ENCODE results near the gene SV2C. TPM values are rescaled to one million over a fixed set of nuclear protein-coding genes. Genes with fewer than 3 reads are reported as not detected.

Gene SV2C
- total RNA-seq, 1 donor from 2014 or later, result not detected

GRCh38 chr5:76194340-76194739, 111.2 kb downstream of the SV2C start:
- Mint-ChIP-seq H3K27ac (ENCODE audit: unreplicated experiment) (no peak overlapping the region), H3K4me3 (ENCODE audit: unreplicated experiment) (no peak overlapping the region), H3K9me3 (ENCODE audit: unreplicated experiment) (no peaks in the 10 kb centered on the region), H3K4me1 (ENCODE audit: unreplicated experiment) (peaks cover 3% of the 10 kb centered on the region), H3K36me3 (ENCODE audit: unreplicated experiment) (no peaks in the 10 kb centered on the region), H3K27me3 (ENCODE audit: unreplicated experiment) (peaks cover 31% of the 10 kb centered on the region)
- DNase-seq (ENCODE audit: extremely low spot score, unreplicated experiment), result no peak
- TF ChIP-seq CTCF (IDR thresholded peaks at IDR 0.05), result no peak

- no peak for DNase-seq (ENCODE audit: extremely low spot score, unreplicated experiment)
- H3K9me3 Mint-ChIP-seq (ENCODE audit: unreplicated experiment), result no peaks in the 10 kb centered on the region
- H3K27me3 Mint-ChIP-seq (ENCODE audit: unreplicated experiment), result peaks cover 22% of the 10 kb centered on the region
- peaks cover 4% of the 10 kb centered on the region for H3K4me1 Mint-ChIP-seq (ENCODE audit: unreplicated experiment)
- no peak overlapping the region for H3K27ac Mint-ChIP-seq (ENCODE audit: unreplicated experiment)
- no peak overlapping the region for H3K4me3 Mint-ChIP-seq (ENCODE audit: unreplicated experiment)
- TF ChIP-seq CTCF (IDR thresholded peaks at IDR 0.05), result no peak
- H3K36me3 Mint-ChIP-seq (ENCODE audit: unreplicated experiment), result no peaks in the 10 kb centered on the region
Measured at GRCh38 chr5:76196457-76196856, 113.3 kb downstream of the SV2C start.

GRCh38 chr5:76196886-76197489, 113.8 kb downstream of the SV2C start:
- Mint-ChIP-seq H3K27me3 (ENCODE audit: unreplicated experiment) (peaks cover 22% of the 10 kb centered on the region), H3K9me3 (ENCODE audit: unreplicated experiment) (no peaks in the 10 kb centered on the region)
- TF ChIP-seq CTCF (IDR thresholded peaks at IDR 0.05), result no peak

GRCh38 chr5:76197726-76198125, 114.5 kb downstream of the SV2C start:
- Mint-ChIP-seq H3K36me3 (ENCODE audit: unreplicated experiment) (no peaks in the 10 kb centered on the region), H3K9me3 (ENCODE audit: unreplicated experiment) (no peaks in the 10 kb centered on the region), H3K4me3 (ENCODE audit: unreplicated experiment) (no peak overlapping the region), H3K27ac (ENCODE audit: unreplicated experiment) (no peak overlapping the region), H3K4me1 (ENCODE audit: unreplicated experiment) (peaks cover 4% of the 10 kb centered on the region), H3K27me3 (ENCODE audit: unreplicated experiment) (peaks cover 22% of the 10 kb centered on the region)
- no peak for DNase-seq (ENCODE audit: extremely low spot score, unreplicated experiment)
- no peak for TF ChIP-seq CTCF (IDR thresholded peaks at IDR 0.05)

More at GRCh38 chr5:76196886-76197489, 113.8 kb downstream of the SV2C start:
- H3K4me3 Mint-ChIP-seq (ENCODE audit: unreplicated experiment), result no peak overlapping the region
- no peak for DNase-seq (ENCODE audit: extremely low spot score, unreplicated experiment)
- H3K36me3 Mint-ChIP-seq (ENCODE audit: unreplicated experiment), result no peaks in the 10 kb centered on the region
- H3K4me1 Mint-ChIP-seq (ENCODE audit: unreplicated experiment), result peaks cover 4% of the 10 kb centered on the region
- H3K27ac Mint-ChIP-seq (ENCODE audit: unreplicated experiment), result no peak overlapping the region

- no peak for TF ChIP-seq CTCF (IDR thresholded peaks at IDR 0.05)
Measured at GRCh38 chr5:76199336-76200318, 116.4 kb downstream of the SV2C start.

More at GRCh38 chr5:76199336-76200318, 116.4 kb downstream of the SV2C start:
- Mint-ChIP-seq H3K27me3 (ENCODE audit: unreplicated experiment) (peaks cover 24% of the 10 kb centered on the region), H3K4me1 (ENCODE audit: unreplicated experiment) (peaks cover 4% of the 10 kb centered on the region), H3K4me3 (ENCODE audit: unreplicated experiment) (no peak overlapping the region), H3K36me3 (ENCODE audit: unreplicated experiment) (no peaks in the 10 kb centered on the region), H3K27ac (ENCODE audit: unreplicated experiment) (no peak overlapping the region), H3K9me3 (ENCODE audit: unreplicated experiment) (no peaks in the 10 kb centered on the region)
- DNase-seq (ENCODE audit: extremely low spot score, unreplicated experiment), result no peak
